GM08714 (cell line): ENCODE data around the gene FHIT.
"Not testable (repeated sequence)": the region's sequence is repeated elsewhere in the genome, so short reads cannot be mapped to it uniquely, and the experiment has no call there.

Experiments
- H3K4me3 ChIP-seq: fragments of 200-500 bp; sonication (Bioruptor generic); 2 replicates; pipeline ENCODE4 v1.5.1; 2014; ENCODE audit warnings: mild to moderate bottlenecking, low read length, inconsistent platforms
- ZNF274 ChIP-seq: IDR thresholded peaks from 2 replicates; pipeline ENCODE4 v1.6.1; 2012; ENCODE audit warnings: mild to moderate bottlenecking, low read depth, low read length

FHIT gene

GRCh38 chr3:61081554-61081953 is 169.7 kb downstream of the FHIT start:
- no peak overlapping the region for H3K4me3 ChIP-seq
- no peak for TF ChIP-seq ZNF274

- H3K4me3 ChIP-seq = no peak overlapping the region
- TF ChIP-seq ZNF274 = no peak
These were observed 170.4 kb downstream of the FHIT start for GRCh38 chr3:61080737-61081445.

- no peak for TF ChIP-seq ZNF274
- no peak overlapping the region for H3K4me3 ChIP-seq
These were observed 173.1 kb downstream of the FHIT start for GRCh38 chr3:61078048-61078752.

GRCh38 chr3:61077551-61077950 is 173.7 kb downstream of the FHIT start:
- H3K4me3 ChIP-seq = no peak overlapping the region
- TF ChIP-seq ZNF274 = no peak

- no peak for TF ChIP-seq ZNF274
- H3K4me3 ChIP-seq = no peak overlapping the region
These were observed 176.5 kb downstream of the FHIT start for GRCh38 chr3:61074783-61075182.

GRCh38 chr3:61073566-61074165 is 177.6 kb downstream of the FHIT start:
- no peak for TF ChIP-seq ZNF274

GRCh38 chr3:61068084-61068483 is 183.2 kb downstream of the FHIT start:
- H3K4me3 ChIP-seq = no peak overlapping the region
- no peak for TF ChIP-seq ZNF274

More at GRCh38 chr3:61073566-61074165, 177.6 kb downstream of the FHIT start:
- H3K4me3 ChIP-seq = no peak overlapping the region

- no peak for TF ChIP-seq ZNF274
- no peak overlapping the region for H3K4me3 ChIP-seq
These were observed 184.5 kb downstream of the FHIT start for GRCh38 chr3:61066800-61067199.

- H3K4me3 ChIP-seq = not testable (repeated sequence)
These were observed 185.0 kb downstream of the FHIT start for GRCh38 chr3:61066222-61066621.

GRCh38 chr3:61065451-61066011 is 185.7 kb downstream of the FHIT start:
- TF ChIP-seq ZNF274 = no peak
- no peak overlapping the region for H3K4me3 ChIP-seq

GRCh38 chr3:61061092-61061723 is 190.0 kb downstream of the FHIT start:
- TF ChIP-seq ZNF274 = no peak
- no peak overlapping the region for H3K4me3 ChIP-seq

GRCh38 chr3:61060411-61060861 is 190.8 kb downstream of the FHIT start:
- H3K4me3 ChIP-seq = no peak overlapping the region
- no peak for TF ChIP-seq ZNF274

- no peak overlapping the region for H3K4me3 ChIP-seq
- TF ChIP-seq ZNF274 = no peak
These were observed 192.4 kb downstream of the FHIT start for GRCh38 chr3:61058836-61059235.

- no peak overlapping the region for H3K4me3 ChIP-seq
- TF ChIP-seq ZNF274 = no peak
These were observed 193.8 kb downstream of the FHIT start for GRCh38 chr3:61057464-61057863.

- TF ChIP-seq ZNF274 = no peak
These were observed 195.8 kb downstream of the FHIT start for GRCh38 chr3:61055447-61055846.

More at GRCh38 chr3:61055447-61055846, 195.8 kb downstream of the FHIT start:
- no peak overlapping the region for H3K4me3 ChIP-seq
